DOHH2 (cell line): ENCODE data around the gene APOL5.
"Not testable (repeated sequence)": the region's sequence is repeated elsewhere in the genome, so short reads cannot be mapped to it uniquely, and the experiment has no call there.

Experiments used
- H3F3A ChIP-seq: fragments of 200-600 bp; sonication (generic), shearing (Covaris generic); 2 replicates; pipeline ENCODE4 v1.6.0; 2016; ENCODE audit warnings: antibody characterized with exemption, mild to moderate bottlenecking; ENCODE audit not compliant: control insufficient read depth, insufficient read depth
- H3K27ac ChIP-seq: fragments of 200-600 bp; sonication (generic); 2 replicates; pipeline ENCODE4 v1.5.1; 2014; ENCODE audit warnings: low read depth, mild to moderate bottlenecking, low read length, moderate library complexity
- H3K27me3 ChIP-seq: fragments of 200-600 bp; sonication (generic); 2 replicates; pipeline ENCODE4 v1.6.1; 2014; ENCODE audit warnings: mild to moderate bottlenecking, low read length, mixed read lengths; ENCODE audit not compliant: control insufficient read depth
- H3K36me3 ChIP-seq: fragments of 200-600 bp; sonication (generic); 2 replicates; pipeline ENCODE4 v1.6.1; 2014; ENCODE audit warnings: mild to moderate bottlenecking, low read length, moderate library complexity, mixed read lengths; ENCODE audit not compliant: control insufficient read depth
- H3K4me1 ChIP-seq: fragments of 200-600 bp; sonication (generic); 2 replicates; pipeline ENCODE4 v1.6.1; 2014; ENCODE audit warnings: mild to moderate bottlenecking, low read length, mixed read lengths; ENCODE audit not compliant: control insufficient read depth
- H3K4me2 ChIP-seq: fragments of 200-600 bp; sonication (generic); 2 replicates; pipeline ENCODE4 v1.6.0; 2014; ENCODE audit warnings: mild to moderate bottlenecking, low read length, moderate library complexity
- H3K4me3 ChIP-seq: fragments of 200-600 bp; sonication (generic); 2 replicates; pipeline ENCODE4 v1.5.1; 2014; ENCODE audit warnings: mild to moderate bottlenecking, low read length, mixed read lengths
- H3K79me2 ChIP-seq: fragments of 200-600 bp; sonication (generic); 2 replicates; pipeline ENCODE4 v1.6.1; 2014; ENCODE audit warnings: mild to moderate bottlenecking, low read length, mixed read lengths; ENCODE audit not compliant: control insufficient read depth
- H3K9me2 ChIP-seq: fragments of 200-600 bp; sonication (generic); replicated peaks from 2 replicates; pipeline ENCODE4 v1.6.1; 2014; ENCODE audit warnings: mild to moderate bottlenecking, low read length, mixed read lengths; ENCODE audit not compliant: control insufficient read depth
- H3K9me3 ChIP-seq: fragments of 200-600 bp; sonication (generic); 2 replicates; pipeline ENCODE4 v1.6.1; 2014; ENCODE audit warnings: antibody characterized with exemption, low read length, mixed read lengths; ENCODE audit not compliant: control insufficient read depth, insufficient read depth
- H4K20me1 ChIP-seq: fragments of 200-600 bp; sonication (generic); 2 replicates; pipeline ENCODE4 v1.6.0; 2014; ENCODE audit warnings: low read depth, mild to moderate bottlenecking, antibody characterized with exemption, low read length, moderate library complexity; ENCODE audit not compliant: control insufficient read depth, insufficient read depth
- CTCF ChIP-seq: fragments of 200-600 bp; sonication (generic); IDR thresholded peaks from one replicate; pipeline ENCODE4 v1.5.1; 2014; ENCODE audit warnings: antibody characterized with exemption, mild to moderate bottlenecking, low read depth, low read length; ENCODE audit not compliant: poor library complexity, severe bottlenecking
- EZH2phosphoT487 ChIP-seq: fragments of 200-600 bp; sonication (generic); IDR thresholded peaks from 2 replicates; pipeline ENCODE4 v1.6.1; 2017; ENCODE audit warnings: borderline replicate concordance, mild to moderate bottlenecking, antibody characterized with exemption, low read length, moderate library complexity, mixed read lengths

APOL5 gene

GRCh38 chr22:35678836-35679235 is 38.8 kb upstream of the APOL5 start:
- Histone ChIP-seq H3K79me2 (no peaks in the 10 kb centered on the region), H3K27ac (no peak overlapping the region), H3K9me2 (no peaks in the 10 kb centered on the region), H3K4me1 (peaks cover 27% of the 10 kb centered on the region), H3F3A (no peaks in the 10 kb centered on the region), H3K36me3 (no peaks in the 10 kb centered on the region), H3K4me3 (no peak overlapping the region), H3K9me3 (peaks cover 20% of the 10 kb centered on the region), H3K27me3 (no peaks in the 10 kb centered on the region), H4K20me1 (no peaks in the 10 kb centered on the region), H3K4me2 (no peak overlapping the region)
- no peak for TF ChIP-seq CTCF
- TF ChIP-seq EZH2phosphoT487 = no peak

- not testable (repeated sequence) for H3K4me2 ChIP-seq, H3K27me3 ChIP-seq, H3K36me3 ChIP-seq, H3K9me2 ChIP-seq, H4K20me1 ChIP-seq, H3K79me2 ChIP-seq, H3K27ac ChIP-seq, H3K4me3 ChIP-seq, H3F3A ChIP-seq
- Histone ChIP-seq H3K4me1 (peaks cover 34% of the 10 kb centered on the region), H3K9me3 (peaks cover 20% of the 10 kb centered on the region)
Observed at GRCh38 chr22:35679492-35679891, 38.2 kb upstream of the APOL5 start.

GRCh38 chr22:35681454-35682052 is 36.1 kb upstream of the APOL5 start:
- Histone ChIP-seq H3K4me3 (no peak overlapping the region), H3K9me2 (no peaks in the 10 kb centered on the region), H3F3A (0 out of 2 replicates have a peak, but pooled peaks cover 2% of the 10 kb centered on the region), H3K79me2 (no peaks in the 10 kb centered on the region), H3K27me3 (no peaks in the 10 kb centered on the region), H3K36me3 (no peaks in the 10 kb centered on the region), H3K9me3 (peaks cover 10% of the 10 kb centered on the region), H4K20me1 (no peaks in the 10 kb centered on the region), H3K27ac (no peak overlapping the region), H3K4me2 (no peak overlapping the region), H3K4me1 (peaks cover 46% of the 10 kb centered on the region)
- TF ChIP-seq CTCF (no peak), EZH2phosphoT487 (no peak)

GRCh38 chr22:35683560-35683959 is 34.1 kb upstream of the APOL5 start:
- Histone ChIP-seq H3K9me2 (no peaks in the 10 kb centered on the region), H3F3A (peaks cover 4% of the 10 kb centered on the region; the same call in 1 of the 2 replicates)
- no peak for TF ChIP-seq CTCF

More at GRCh38 chr22:35683560-35683959, 34.1 kb upstream of the APOL5 start:
- Histone ChIP-seq H3K4me2 (no peak overlapping the region), H4K20me1 (no peaks in the 10 kb centered on the region), H3K9me3 (peaks cover 10% of the 10 kb centered on the region), H3K4me1 (peaks cover 33% of the 10 kb centered on the region), H3K36me3 (no peaks in the 10 kb centered on the region), H3K4me3 (no peak overlapping the region), H3K27me3 (no peaks in the 10 kb centered on the region), H3K79me2 (no peaks in the 10 kb centered on the region), H3K27ac (no peak overlapping the region)
